Endothelial cell of umbilical vein (primary cell): ENCODE measurements around the gene AADAT. TPM values are rescaled to one million over a fixed set of nuclear protein-coding genes. Genes with fewer than 3 reads are reported as not detected.

Experiments used
- BruUV-seq: library from RNA; stranded (reverse); fragments of 400-500 nt; replicated peaks from 2 replicates; lab custom pipeline; 2021; lab: Mats Ljungman, UMichigan
- CTCF ChIA-PET: fragments of 300-600, 350-600 bp; sonication (Branson Sonifier 250); formaldehyde crosslinking; loops from one replicate; lab custom pipeline; 2021; ENCODE audit warnings: antibody characterized with exemption, inconsistent platforms; lab: Charles Lee
- POLR2A ChIA-PET: fragments of 300-600, 350-600 bp; sonication (Branson Sonifier 250); formaldehyde crosslinking; loops from one replicate; lab custom pipeline; 2021; ENCODE audit warnings: antibody characterized with exemption, inconsistent platforms; lab: Charles Lee
- DNase-seq: peaks from one replicate; pipeline ENCODE4 v3.0.0-alpha.2; 2011; ENCODE audit warnings: low read depth, low spot score
- FAIRE-seq: peaks from 2 replicates; lab custom pipeline; 2011; peaks lifted over from hg19 to GRCh38; lab: Jason Lieb, UNC
- H2AFZ ChIP-seq: 2 replicates; pipeline ENCODE4 v1.6.0; 2012; ENCODE audit warnings: low read depth, low read length, control low read depth, inconsistent platforms
- H3K27ac ChIP-seq: 2 replicates; pipeline ENCODE4 v1.5.1; 2011; ENCODE audit warnings: low read depth, mild to moderate bottlenecking, control low read depth, low read length, moderate library complexity; ENCODE audit not compliant: insufficient read depth
- H3K27me3 ChIP-seq, 2 experiments: 2 replicates each; pipeline versions ENCODE4 v1.6.0 to v1.6.1; 2011; ENCODE audit warnings: low read length in 2 of 2, mixed read lengths in 1 of 2; ENCODE audit not compliant: control insufficient read depth in 2 of 2, insufficient read depth in 2 of 2
- H3K36me3 ChIP-seq, 2 experiments: 2 replicates in 1 of 2; 3 replicates in 1 of 2; pipeline ENCODE4 v1.5.1; 2011; ENCODE audit warnings: low read length in 2 of 2, mild to moderate bottlenecking in 1 of 2, moderate library complexity in 1 of 2; ENCODE audit not compliant: control insufficient read depth in 2 of 2, insufficient read depth in 2 of 2; ENCODE audit errors: extremely low read depth in 1 of 2
- H3K4me1 ChIP-seq: 3 replicates; pipeline ENCODE4 v1.5.1; 2011; ENCODE audit warnings: mild to moderate bottlenecking, low read length; ENCODE audit not compliant: control insufficient read depth, insufficient read depth; ENCODE audit errors: extremely low read depth
- H3K4me2 ChIP-seq: 2 replicates; pipeline ENCODE4 v1.6.1; 2011; ENCODE audit warnings: low read length, control low read depth, mixed read lengths; ENCODE audit not compliant: insufficient read depth
- H3K4me3 ChIP-seq, 3 experiments: fragments of 200-600 bp in 1 of 3; sonication (generic), shearing (Covaris generic) in 1 of 3; replicated peaks in 1 of 3; 2 replicates each; pipeline ENCODE4 v1.5.1; 2011 to 2016; ENCODE audit warnings: control low read depth in 3 of 3, low read length in 3 of 3, mild to moderate bottlenecking in 2 of 3, inconsistent platforms in 1 of 3, low read depth in 1 of 3, moderate library complexity in 1 of 3; ENCODE audit not compliant: insufficient read depth in 1 of 3
- H3K79me2 ChIP-seq: 2 replicates; pipeline ENCODE4 v1.6.0; 2012; ENCODE audit warnings: low read length, inconsistent platforms; ENCODE audit not compliant: control insufficient read depth, insufficient read depth
- H3K9ac ChIP-seq: replicated peaks from 2 replicates; pipeline ENCODE3; 2011; ENCODE audit warnings: low read length, control low read depth; ENCODE audit not compliant: insufficient read depth; ENCODE audit errors: extremely low read depth
- H3K9me1 ChIP-seq: replicated peaks from 3 replicates; pipeline ENCODE4 v1.6.0; 2011; ENCODE audit warnings: mild to moderate bottlenecking, low read length; ENCODE audit not compliant: control insufficient read depth, insufficient read depth; ENCODE audit errors: extremely low read depth
- H3K9me3 ChIP-seq: replicated peaks from 2 replicates; pipeline ENCODE4 v1.5.1; 2012; ENCODE audit warnings: low read length, inconsistent platforms; ENCODE audit not compliant: control insufficient read depth, insufficient read depth
- H4K20me1 ChIP-seq: replicated peaks from 2 replicates; pipeline ENCODE3; 2011; ENCODE audit warnings: mild to moderate bottlenecking, low read length; ENCODE audit not compliant: control insufficient read depth, insufficient read depth; ENCODE audit errors: extremely low read depth
- CTCF ChIP-seq, 2 donors: IDR thresholded peaks; 1 replicate in 1 of 2; 2 replicates in 1 of 2; pipeline ENCODE4 v1.5.1; 2011; ENCODE audit warnings: low read length in 2 of 2, mild to moderate bottlenecking in 2 of 2, moderate library complexity in 2 of 2, control low read depth in 1 of 2, inconsistent platforms in 1 of 2, low read depth in 1 of 2; ENCODE audit not compliant: insufficient read depth in 1 of 2; ENCODE audit errors: extremely low read depth in 1 of 2
- EZH2 ChIP-seq: IDR thresholded peaks from 2 replicates; pipeline ENCODE4 v1.6.1; 2012; ENCODE audit warnings: borderline replicate concordance, low read depth, mild to moderate bottlenecking, moderate library complexity, low read length, inconsistent platforms; ENCODE audit not compliant: severe bottlenecking
- FOS ChIP-seq: IDR thresholded peaks from 2 replicates; pipeline ENCODE4 v1.6.1; 2011; ENCODE audit warnings: mild to moderate bottlenecking, low read length, moderate library complexity, borderline replicate concordance; ENCODE audit not compliant: insufficient read depth
- GATA2 ChIP-seq: IDR thresholded peaks from 2 replicates; pipeline ENCODE4 v1.7.0; 2011; ENCODE audit warnings: low read depth, mild to moderate bottlenecking, moderate library complexity, mixed read lengths, low read length; ENCODE audit not compliant: insufficient read length, insufficient read depth
- JUN ChIP-seq: IDR thresholded peaks from 2 replicates; pipeline ENCODE4 v1.6.1; 2011; ENCODE audit warnings: borderline replicate concordance, low read depth; ENCODE audit not compliant: insufficient read length, insufficient read depth
- MAX ChIP-seq: IDR thresholded peaks from 2 replicates; pipeline ENCODE4 v1.6.1; 2011; ENCODE audit not compliant: insufficient read depth, insufficient read length
- MYC ChIP-seq: IDR thresholded peaks from one replicate; pipeline ENCODE4 v1.6.1; 2011; ENCODE audit warnings: mild to moderate bottlenecking, low read depth, low read length
- POLR2A ChIP-seq: IDR thresholded peaks from 2 replicates; pipeline ENCODE4 v1.6.1; 2012; ENCODE audit warnings: low read depth, mild to moderate bottlenecking, control low read depth, low read length
- POLR2AphosphoS5 ChIP-seq: IDR thresholded peaks from 2 replicates; pipeline ENCODE4 v1.6.1; 2012; ENCODE audit warnings: low read depth, mild to moderate bottlenecking, control low read depth, low read length, moderate library complexity; ENCODE audit not compliant: insufficient read depth
- dilution Hi-C: fragments of 300-500 bp; cut with MboI; formaldehyde crosslinking; loops from one replicate; pipeline ENCODE4 v1.15.0; 2019; ENCODE audit warnings: low sequenced_read_pairs; ENCODE audit not compliant: extremely low pct_ligation_motif_present
- intact Hi-C: fragments of 100-400 bp; cut with micrococcal nuclease; formaldehyde crosslinking; loops from one replicate; pipeline ENCODE4 v1.10.0; 2022
- polyA plus RNA-seq, 4 experiments: library from polyadenylated mRNA; depleted of rRNA in 3 of 4; stranded (reverse) in 3 of 4; unstranded in 1 of 4; fragments of >200 nt; gene quantifications; 2 replicates each; pipeline versions ENCODE4 v1.2.1 to v1.2.3, GENCODE V29; 2011 to 2012; ENCODE audit warnings: missing spikeins in 1 of 4
- total RNA-seq: library from RNA; stranded (reverse); gene quantifications from 2 replicates; pipeline ENCODE4 v1.2.3, GENCODE V29; 2021

AADAT gene
- total and polyA plus RNA-seq, 2 donors (not counting 3 experiments of a cell fraction or from before 2014, with no cell fraction given): 1.8 to 2.5 TPM

- Histone ChIP-seq H3K9me3 (no peaks in the 10 kb centered on the region), H3K9me1 (no peaks in the 10 kb centered on the region), H3K9ac (no peak overlapping the region), H3K4me3 (no peak overlapping the region), H3K27me3 (no peaks in the 10 kb centered on the region), H3K4me2 (no peak overlapping the region), H3K36me3 (no peaks in the 10 kb centered on the region), H4K20me1 (no peaks in the 10 kb centered on the region), H3K27ac (no peak overlapping the region), H2AFZ (no peak overlapping the region), H3K4me1 (no peaks in the 10 kb centered on the region), H3K79me2 (no peaks in the 10 kb centered on the region)
- POLR2A ChIA-PET: no interaction called here
- CTCF ChIA-PET: no interaction called here
- intact Hi-C loops: no loop called here
- dilution Hi-C loops: no loop called here
- DNase-seq (no peak), FAIRE-seq (no peak)
- BruUV-seq: no TSS peak
- TF ChIP-seq MAX (no peak), EZH2 (no peak), POLR2AphosphoS5 (no peak), POLR2A (no peak), FOS (no peak), MYC (no peak), GATA2 (no peak), CTCF (IDR thresholded peaks at IDR 0.05; ENCODE audit: extremely low read depth in 1 of 2, insufficient read depth in 1 of 2, low read depth in 1 of 2, low read length in 2 of 2) (no peak), JUN (no peak)
Measured at GRCh38 chr4:170079981-170080380, 9.8 kb downstream of the AADAT start.
